GM12801 (cell line): ENCODE data around the gene PDYN.

Source experiments
- CTCF ChIP-seq: IDR thresholded peaks from one replicate; pipeline ENCODE4 v1.5.1; 2011; ENCODE audit warnings: control low read depth; ENCODE audit not compliant: insufficient read length; ENCODE audit errors: extremely low read depth

The PDYN gene

GRCh38 chr20:2002365-2002764 is 8.5 kb upstream of the PDYN start:
- TF ChIP-seq CTCF: no peak

GRCh38 chr20:2001119-2001518 is 7.3 kb upstream of the PDYN start:
- no peak for TF ChIP-seq CTCF

- TF ChIP-seq CTCF: no peak
Measured at GRCh38 chr20:2000285-2000684, 6.4 kb upstream of the PDYN start.

GRCh38 chr20:1998715-1999114 is 4.9 kb upstream of the PDYN start:
- no peak for TF ChIP-seq CTCF

- no peak for TF ChIP-seq CTCF
Measured at GRCh38 chr20:1998193-1998520, 4.3 kb upstream of the PDYN start.

GRCh38 chr20:1997483-1998192 is 3.8 kb upstream of the PDYN start:
- TF ChIP-seq CTCF: no peak

GRCh38 chr20:1995531-1996310 is 1.9 kb upstream of the PDYN start:
- no peak for TF ChIP-seq CTCF
